ENCODE data around the gene RBKS.
A peak's percentile ranks its signal among the peaks of the same experiment; 100 is the strongest.
"Not testable (repeated sequence)": the region's sequence is repeated elsewhere in the genome, so short reads cannot be mapped to it uniquely, and the experiment has no call there.

The RBKS gene

GRCh38 chr2:27904405-27904665 lies 14.1 kb upstream of the RBKS start:
- no peak for DNase-seq

- DNase-seq: no peak
Observed at GRCh38 chr2:27903649-27904404, 13.6 kb upstream of the RBKS start.

GRCh38 chr2:27903018-27903417 lies 12.8 kb upstream of the RBKS start:
- no peak for DNase-seq

GRCh38 chr2:27902098-27902497 lies 11.9 kb upstream of the RBKS start:
- DNase-seq: no peak

- no peak for DNase-seq
Observed at GRCh38 chr2:27901234-27901633, 11.0 kb upstream of the RBKS start.

GRCh38 chr2:27897717-27898116 lies 7.5 kb upstream of the RBKS start:
- DNase-seq: no peak

- DNase-seq: no peak
Observed at GRCh38 chr2:27893006-27893405, 2.8 kb upstream of the RBKS start.

GRCh38 chr2:27891673-27892105 lies 1.5 kb upstream of the RBKS start:
- no peak for DNase-seq

GRCh38 chr2:27890924-27891672 lies 911 bp upstream of the RBKS start:
- DNase-seq: peak; percentile 54 to 69

GRCh38 chr2:27889774-27890145 lies 427 bp downstream of the RBKS start:
- DNase-seq: peak in 1 of 2 experiments; percentile 3

GRCh38 chr2:27888790-27889189 lies 1.4 kb downstream of the RBKS start:
- DNase-seq: no peak

GRCh38 chr2:27887830-27888229 lies 2.4 kb downstream of the RBKS start:
- DNase-seq: no peak

- DNase-seq: no peak
Observed at GRCh38 chr2:27887111-27887510, 3.1 kb downstream of the RBKS start.

- no peak for DNase-seq
Observed at GRCh38 chr2:27886322-27886721, 3.9 kb downstream of the RBKS start.

GRCh38 chr2:27885661-27886060 lies 4.5 kb downstream of the RBKS start:
- DNase-seq: no peak

GRCh38 chr2:27885234-27885633 lies 5.0 kb downstream of the RBKS start:
- no peak for DNase-seq

GRCh38 chr2:27884601-27885000 lies 5.6 kb downstream of the RBKS start:
- no peak for DNase-seq

- DNase-seq: not testable (repeated sequence)
Observed at GRCh38 chr2:27882584-27882922, 7.6 kb downstream of the RBKS start.

- not testable (repeated sequence) for DNase-seq
Observed at GRCh38 chr2:27881815-27882583, 8.2 kb downstream of the RBKS start.

- no peak for DNase-seq
Observed at GRCh38 chr2:27878825-27879224, 11.4 kb downstream of the RBKS start.

GRCh38 chr2:27875089-27875881 lies 14.9 kb downstream of the RBKS start:
- no peak for DNase-seq

GRCh38 chr2:27873091-27873490 lies 17.1 kb downstream of the RBKS start:
- DNase-seq: no peak

- DNase-seq: no peak
Observed at GRCh38 chr2:27871802-27872201, 18.4 kb downstream of the RBKS start.
